ENCODE results near the gene TOM1. TPM values are rescaled to one million over a fixed set of nuclear protein-coding genes. Genes with fewer than 3 reads are reported as not detected.
A peak's percentile ranks its signal among the peaks of the same experiment; 100 is the strongest.

The TOM1 gene
- total RNA-seq, 1 donor from 2014 or later = 68.6 TPM

GRCh38 chr22:35397095-35397904 is 97.6 kb downstream of the TOM1 start:
- intact Hi-C loops (cut with DNase I) = no loop called here
- DNase-seq = no peak
- no peak for ATAC-seq (ENCODE audit: poor library complexity)

Small RNA genes lying within 50 kb of the gene (microRNA-seq; reads per million reads assigned to microRNA genes)
- gene MIR3909 = 4.5 reads per million, percentile 10 among the genes with 10 or more reads in this experiment
- not detected for gene MIR6069

Other genes starting within 250 kb of the TOM1 start
- not detected for gene ISX, start 233.7 kb upstream of the TOM1 start, total RNA-seq
- 7.5 TPM for gene HMGXB4, start 42.4 kb upstream of the TOM1 start, total RNA-seq
- 4.8 TPM for gene HMOX1, start 81.2 kb downstream of the TOM1 start, total RNA-seq
- 10.2 TPM for gene MCM5, start 100.2 kb downstream of the TOM1 start, total RNA-seq
- 9.4 TPM for gene RASD2, start 240.9 kb downstream of the TOM1 start, total RNA-seq